Measurements from ENCODE around the gene CEACAM18.

DNA sequence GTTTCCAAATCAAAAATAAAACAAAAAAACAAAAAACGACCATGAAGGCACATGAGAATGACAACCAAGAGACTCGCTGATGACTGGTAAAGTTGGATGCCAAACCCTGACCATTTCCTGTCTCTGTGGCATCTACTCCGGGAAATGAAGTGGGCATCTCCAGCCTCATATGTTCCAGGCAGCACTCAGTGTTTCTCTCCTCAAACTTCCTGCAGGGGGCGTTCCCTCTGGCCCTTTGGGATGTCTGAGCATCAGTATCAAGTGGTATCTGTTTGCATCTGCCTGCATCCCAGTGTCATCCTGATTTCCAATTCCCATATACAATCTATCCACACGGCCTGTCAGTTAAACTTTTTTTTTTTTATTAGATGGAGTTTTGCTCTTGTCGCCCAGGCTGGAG lies 33.0 kb downstream of the CEACAM18 start:
- TF ChIP-seq, protein P1, sequence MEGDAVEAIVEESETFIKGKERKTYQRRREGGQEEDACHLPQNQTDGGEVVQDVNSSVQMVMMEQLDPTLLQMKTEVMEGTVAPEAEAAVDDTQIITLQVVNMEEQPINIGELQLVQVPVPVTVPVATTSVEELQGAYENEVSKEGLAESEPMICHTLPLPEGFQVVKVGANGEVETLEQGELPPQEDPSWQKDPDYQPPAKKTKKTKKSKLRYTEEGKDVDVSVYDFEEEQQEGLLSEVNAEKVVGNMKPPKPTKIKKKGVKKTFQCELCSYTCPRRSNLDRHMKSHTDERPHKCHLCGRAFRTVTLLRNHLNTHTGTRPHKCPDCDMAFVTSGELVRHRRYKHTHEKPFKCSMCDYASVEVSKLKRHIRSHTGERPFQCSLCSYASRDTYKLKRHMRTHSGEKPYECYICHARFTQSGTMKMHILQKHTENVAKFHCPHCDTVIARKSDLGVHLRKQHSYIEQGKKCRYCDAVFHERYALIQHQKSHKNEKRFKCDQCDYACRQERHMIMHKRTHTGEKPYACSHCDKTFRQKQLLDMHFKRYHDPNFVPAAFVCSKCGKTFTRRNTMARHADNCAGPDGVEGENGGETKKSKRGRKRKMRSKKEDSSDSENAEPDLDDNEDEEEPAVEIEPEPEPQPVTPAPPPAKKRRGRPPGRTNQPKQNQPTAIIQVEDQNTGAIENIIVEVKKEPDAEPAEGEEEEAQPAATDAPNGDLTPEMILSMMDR (IDR thresholded peaks at IDR 0.05) = no peak
- TF ChIP-seq EZH2 (IDR thresholded peaks at IDR 0.05; ENCODE audit: borderline replicate concordance, insufficient read depth, low read depth, low read length, poor library complexity, severe bottlenecking) = no peak

Data from B cell (primary cell).